ENCODE data around the gene ADGRD2. TPM values are rescaled to one million over a fixed set of nuclear protein-coding genes. Genes with fewer than 3 reads are reported as not detected.

ADGRD2 gene
- total and polyA plus RNA-seq, 4 donors: not detected

- no peak for ATAC-seq (ENCODE audit: insufficient read depth, low FRiP score)
- no peak overlapping the region for H3K9ac ChIP-seq (ENCODE audit: insufficient read depth in 1 of 2, low read length in 2 of 2)
- no peak for TF ChIP-seq CTCF (IDR thresholded peaks at IDR 0.05; ENCODE audit: control extremely low read depth, extremely low read depth)
- H3K9me3 ChIP-seq (ENCODE audit: control insufficient read depth in 4 of 4, insufficient read depth in 3 of 4, low read length in 3 of 4): no peaks in the 10 kb centered on the region
- DNase-seq: no peak
- no peaks in the 10 kb centered on the region for H3K4me1 ChIP-seq (ENCODE audit: control insufficient read depth in 5 of 5, insufficient read depth in 5 of 5, low read length in 5 of 5)
- H3K36me3 ChIP-seq (ENCODE audit: control insufficient read depth in 4 of 4, insufficient read depth in 4 of 4, low read length in 4 of 4): no peaks in the 10 kb centered on the region
- H3K27me3 ChIP-seq (ENCODE audit: control insufficient read depth in 3 of 3, insufficient read depth in 3 of 3, low read length in 2 of 3): peaks cover 0 to 3% (median 0%) of the 10 kb centered on the region in 3 donors
- H3K4me3 ChIP-seq: no peak overlapping the region
- no peak overlapping the region for H3K27ac ChIP-seq (ENCODE audit: low read depth in 1 of 2, low read length in 1 of 2)
- WGBS, 2 donors: 87 to 95% methylated on average over 7 of the region's 7 CpGs
Measured at GRCh38 chr9:124470726-124471125, 20.5 kb downstream of the ADGRD2 start.

DNA sequence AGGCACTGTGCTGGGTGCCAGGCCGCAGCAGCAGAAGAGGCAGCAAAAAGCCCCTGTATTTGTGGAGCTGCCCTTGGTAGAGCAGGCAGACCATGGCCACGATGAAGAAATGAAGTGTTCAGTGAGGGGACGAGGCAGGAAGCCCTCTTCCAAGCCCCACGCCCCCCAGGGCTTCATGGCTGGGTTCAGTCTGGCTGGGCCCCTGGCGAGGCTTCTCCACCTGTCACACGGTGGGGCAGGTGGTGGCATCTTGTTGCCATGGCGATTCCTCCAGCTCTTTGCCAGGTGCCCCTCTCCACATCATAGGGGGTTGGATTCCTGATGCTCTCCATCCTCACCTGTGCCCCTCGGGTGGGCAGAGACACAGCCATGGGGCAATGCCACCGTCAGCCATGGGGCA is 21.5 kb downstream of the ADGRD2 start:
- DNase-seq (no peak), ATAC-seq (ENCODE audit: insufficient read depth, low FRiP score) (no peak)
- Histone ChIP-seq H3K36me3 (ENCODE audit: control insufficient read depth in 4 of 4, insufficient read depth in 4 of 4, low read length in 4 of 4) (no peaks in the 10 kb centered on the region), H3K27ac (ENCODE audit: low read depth in 1 of 2, low read length in 1 of 2) (no peak overlapping the region), H3K27me3 (ENCODE audit: control insufficient read depth in 3 of 3, insufficient read depth in 3 of 3, low read length in 2 of 3) (peaks cover 0 to 9% (median 0%) of the 10 kb centered on the region in 3 donors), H3K9me3 (ENCODE audit: control insufficient read depth in 4 of 4, insufficient read depth in 3 of 4, low read length in 3 of 4) (no peaks in the 10 kb centered on the region), H3K4me3 (no peak overlapping the region), H3K9ac (ENCODE audit: insufficient read depth in 1 of 2, low read length in 2 of 2) (no peak overlapping the region), H3K4me1 (ENCODE audit: control insufficient read depth in 5 of 5, insufficient read depth in 5 of 5, low read length in 5 of 5) (no peaks in the 10 kb centered on the region)
- WGBS, 2 donors: 76 to 80% methylated on average over 9 of the region's 9 CpGs
- TF ChIP-seq CTCF (IDR thresholded peaks at IDR 0.05; ENCODE audit: control extremely low read depth, extremely low read depth): no peak

GRCh38 chr9:124472770-124473169 is 22.5 kb downstream of the ADGRD2 start:
- peaks cover 4 to 9% (median 7%) of the 10 kb centered on the region in 3 donors for H3K27me3 ChIP-seq (ENCODE audit: control insufficient read depth in 3 of 3, insufficient read depth in 3 of 3, low read length in 2 of 3)
- H3K9me3 ChIP-seq (ENCODE audit: control insufficient read depth in 4 of 4, insufficient read depth in 3 of 4, low read length in 3 of 4): no peaks in the 10 kb centered on the region
- ATAC-seq (ENCODE audit: insufficient read depth, low FRiP score) (no peak), DNase-seq (no peak)
- H3K36me3 ChIP-seq (ENCODE audit: control insufficient read depth in 4 of 4, insufficient read depth in 4 of 4, low read length in 4 of 4): no peaks in the 10 kb centered on the region
- no peak for TF ChIP-seq CTCF (IDR thresholded peaks at IDR 0.05; ENCODE audit: control extremely low read depth, extremely low read depth)
- H3K27ac ChIP-seq (ENCODE audit: low read depth in 1 of 2, low read length in 1 of 2): no peak overlapping the region
- no peak overlapping the region for H3K9ac ChIP-seq (ENCODE audit: insufficient read depth in 1 of 2, low read length in 2 of 2)
- 68 to 84% methylated on average over 7 of the region's 7 CpGs for WGBS, 2 donors
- no peak overlapping the region for H3K4me3 ChIP-seq
- no peaks in the 10 kb centered on the region for H3K4me1 ChIP-seq (ENCODE audit: control insufficient read depth in 5 of 5, insufficient read depth in 5 of 5, low read length in 5 of 5)

DNA sequence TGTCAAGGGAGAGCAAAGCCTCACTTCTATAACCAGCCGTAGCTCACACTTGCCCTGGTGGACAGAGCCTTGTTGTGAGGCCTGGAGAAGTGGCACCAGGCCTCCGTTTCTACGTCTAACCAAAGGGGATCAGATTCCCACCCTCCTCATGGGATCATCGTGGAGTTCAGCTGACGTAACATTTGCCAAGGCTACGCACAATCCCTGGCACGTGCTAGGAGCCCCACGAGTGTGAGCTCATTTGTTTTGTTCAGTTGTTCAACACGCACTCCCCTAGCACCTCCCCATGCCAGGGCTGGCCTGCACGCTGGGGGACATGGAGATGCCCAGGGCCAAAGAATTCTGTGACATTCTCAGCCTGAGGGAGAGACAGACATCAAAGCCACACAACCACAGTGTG is 23.1 kb downstream of the ADGRD2 start:
- H3K27me3 ChIP-seq (ENCODE audit: control insufficient read depth in 3 of 3, insufficient read depth in 3 of 3, low read length in 2 of 3): peaks cover 4 to 9% (median 9%) of the 10 kb centered on the region in 3 donors
- no peak for DNase-seq
- no peaks in the 10 kb centered on the region for H3K36me3 ChIP-seq (ENCODE audit: control insufficient read depth in 4 of 4, insufficient read depth in 4 of 4, low read length in 4 of 4)

More for the DNA sequence above, 23.1 kb downstream of the ADGRD2 start:
- Histone ChIP-seq H3K4me3 (no peak overlapping the region), H3K4me1 (ENCODE audit: control insufficient read depth in 5 of 5, insufficient read depth in 5 of 5, low read length in 5 of 5) (no peaks in the 10 kb centered on the region), H3K9me3 (ENCODE audit: control insufficient read depth in 4 of 4, insufficient read depth in 3 of 4, low read length in 3 of 4) (no peaks in the 10 kb centered on the region), H3K27ac (ENCODE audit: low read depth in 1 of 2, low read length in 1 of 2) (no peak overlapping the region), H3K9ac (ENCODE audit: insufficient read depth in 1 of 2, low read length in 2 of 2) (no peak overlapping the region)
- 74 to 78% methylated on average over 10 of the region's 10 CpGs for WGBS, 2 donors
- TF ChIP-seq CTCF (IDR thresholded peaks at IDR 0.05; ENCODE audit: control extremely low read depth, extremely low read depth): no peak
- ATAC-seq (ENCODE audit: insufficient read depth, low FRiP score): no peak

Measured in lung (tissue), 12 donors.